ENCODE measurements around the gene SRP72. TPM values are rescaled to one million over a fixed set of nuclear protein-coding genes. Genes with fewer than 3 reads are reported as not detected.

SRP72 gene
- total and polyA plus RNA-seq, 4 donors = 30.7 to 88.1 (median 58.2) TPM

- Histone ChIP-seq H3K36me3 (ENCODE audit: control insufficient read depth in 1 of 2, insufficient read depth in 2 of 2, low read length in 1 of 2) (peaks cover 4 to 6% of the 10 kb centered on the region in 2 donors), H3K4me1 (ENCODE audit: control insufficient read depth in 1 of 2, insufficient read depth in 2 of 2, low read length in 2 of 2) (peaks cover 0 to 4% of the 10 kb centered on the region in 2 donors), H3K27me3 (ENCODE audit: control insufficient read depth in 1 of 2, insufficient read depth in 2 of 2, low read length in 1 of 2) (no peaks in the 10 kb centered on the region), H3K27ac (ENCODE audit: low read depth in 1 of 2, low read length in 2 of 2) (no peak overlapping the region), H3K4me3 (ENCODE audit: low read length in 2 of 2) (no peak overlapping the region), H3K9me3 (ENCODE audit: control insufficient read depth, low read length) (no peaks in the 10 kb centered on the region)
- DNase-seq = no peak
- ATAC-seq (ENCODE audit: low FRiP score) = no peak
- 84% methylated on average over 6 of the region's 6 CpGs for WGBS, 2 donors
- intact Hi-C loops (cut with DNase I) = loop anchor here in 1 of 2 donors (5.0 kb wide), 1 partner anchor 42 kb away; no protein-coding TSS in a partner anchor
Observed at GRCh38 chr4:56469489-56470210, 2.2 kb downstream of the SRP72 start.

- H3K9me3 ChIP-seq (ENCODE audit: control insufficient read depth, low read length) = no peaks in the 10 kb centered on the region
- no peak for DNase-seq
- H3K4me1 ChIP-seq (ENCODE audit: control insufficient read depth in 1 of 2, insufficient read depth in 2 of 2, low read length in 2 of 2) = no peaks in the 10 kb centered on the region
- no peak overlapping the region for H3K4me3 ChIP-seq (ENCODE audit: low read length in 2 of 2)
- no peak overlapping the region for H3K27ac ChIP-seq (ENCODE audit: low read depth in 1 of 2, low read length in 2 of 2)
- ATAC-seq (ENCODE audit: low FRiP score) = no peak
- peaks cover 6 to 8% of the 10 kb centered on the region in 2 donors for H3K36me3 ChIP-seq (ENCODE audit: control insufficient read depth in 1 of 2, insufficient read depth in 2 of 2, low read length in 1 of 2)
- 92 to 93% methylated on average over 2 of the region's 2 CpGs for WGBS, 2 donors
- no peaks in the 10 kb centered on the region for H3K27me3 ChIP-seq (ENCODE audit: control insufficient read depth in 1 of 2, insufficient read depth in 2 of 2, low read length in 1 of 2)
- intact Hi-C loops (cut with DNase I) = no loop called here
Observed at GRCh38 chr4:56475917-56476316, 8.5 kb downstream of the SRP72 start.

GRCh38 chr4:56477192-56477702 is 9.8 kb downstream of the SRP72 start:
- no peaks in the 10 kb centered on the region for H3K9me3 ChIP-seq (ENCODE audit: control insufficient read depth, low read length)
- whole genome bisulfite sequencing, 2 donors = 94% methylated on average over 5 of the region's 5 CpGs
- DNase-seq (no peak), ATAC-seq (ENCODE audit: low FRiP score) (no peak)
- H3K4me3 ChIP-seq (ENCODE audit: low read length in 2 of 2) = no peak overlapping the region
- H3K36me3 ChIP-seq (ENCODE audit: control insufficient read depth in 1 of 2, insufficient read depth in 2 of 2, low read length in 1 of 2) = peaks cover 3 to 8% of the 10 kb centered on the region in 2 donors
- no peak overlapping the region for H3K27ac ChIP-seq (ENCODE audit: low read depth in 1 of 2, low read length in 2 of 2)
- intact Hi-C loops (cut with DNase I) = no loop called here
- no peaks in the 10 kb centered on the region for H3K4me1 ChIP-seq (ENCODE audit: control insufficient read depth in 1 of 2, insufficient read depth in 2 of 2, low read length in 2 of 2)
- no peaks in the 10 kb centered on the region for H3K27me3 ChIP-seq (ENCODE audit: control insufficient read depth in 1 of 2, insufficient read depth in 2 of 2, low read length in 1 of 2)

DNA sequence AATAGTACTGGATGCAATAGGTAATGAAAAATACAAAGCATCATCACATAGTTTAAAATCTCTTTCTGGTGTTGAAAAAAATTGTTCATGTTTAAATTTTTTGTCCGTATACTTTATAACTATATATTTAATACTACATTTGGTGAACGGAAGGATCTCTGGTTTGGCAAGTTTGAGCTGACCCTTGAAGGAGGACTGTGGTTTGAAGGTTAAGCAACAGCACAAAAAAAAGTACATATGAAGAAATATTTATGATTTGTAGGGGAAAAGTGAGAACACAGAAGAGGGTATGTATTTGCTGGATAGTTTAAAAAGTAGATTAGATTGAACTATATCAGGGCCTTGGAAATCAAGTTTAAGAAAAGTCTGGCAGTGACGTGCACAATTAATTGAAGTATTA is 13.3 kb downstream of the SRP72 start:
- WGBS, 2 donors = 87 to 90% methylated on average over 3 of the region's 3 CpGs
- H3K9me3 ChIP-seq (ENCODE audit: control insufficient read depth, low read length) = no peaks in the 10 kb centered on the region
- intact Hi-C loops (cut with DNase I) = no loop called here
- H3K4me1 ChIP-seq (ENCODE audit: control insufficient read depth in 1 of 2, insufficient read depth in 2 of 2, low read length in 2 of 2) = no peaks in the 10 kb centered on the region
- DNase-seq (no peak), ATAC-seq (ENCODE audit: low FRiP score) (no peak)
- no peaks in the 10 kb centered on the region for H3K27me3 ChIP-seq (ENCODE audit: control insufficient read depth in 1 of 2, insufficient read depth in 2 of 2, low read length in 1 of 2)
- H3K4me3 ChIP-seq (ENCODE audit: low read length in 2 of 2) = no peak overlapping the region
- H3K36me3 ChIP-seq (ENCODE audit: control insufficient read depth in 1 of 2, insufficient read depth in 2 of 2, low read length in 1 of 2) = peaks cover 2% of the 10 kb centered on the region in 2 donors
- H3K27ac ChIP-seq (ENCODE audit: low read depth in 1 of 2, low read length in 2 of 2) = no peak overlapping the region

DNA sequence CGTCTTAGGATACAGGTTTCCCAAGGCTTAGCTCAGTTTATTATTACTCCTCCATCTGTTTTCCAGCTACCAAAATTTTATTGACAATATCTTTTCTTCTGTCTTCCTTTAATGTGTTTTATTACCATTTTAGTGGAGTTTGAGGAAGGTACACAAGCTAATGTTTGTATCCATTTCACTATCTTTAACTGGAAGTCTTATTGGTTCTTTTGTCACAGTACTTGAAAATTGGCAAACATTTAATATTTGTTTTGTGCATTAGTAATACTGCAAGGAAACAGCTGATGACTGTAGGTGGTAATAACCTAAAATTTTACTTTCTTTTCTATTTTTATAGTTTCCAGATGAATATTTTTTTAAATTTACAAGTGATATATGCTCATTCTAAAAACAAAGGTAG is 28.8 kb downstream of the SRP72 start:
- Histone ChIP-seq H3K27me3 (ENCODE audit: control insufficient read depth in 1 of 2, insufficient read depth in 2 of 2, low read length in 1 of 2) (no peaks in the 10 kb centered on the region), H3K27ac (ENCODE audit: low read depth in 1 of 2, low read length in 2 of 2) (no peak overlapping the region), H3K4me1 (ENCODE audit: control insufficient read depth in 1 of 2, insufficient read depth in 2 of 2, low read length in 2 of 2) (no peaks in the 10 kb centered on the region), H3K9me3 (ENCODE audit: control insufficient read depth, low read length) (no peaks in the 10 kb centered on the region), H3K36me3 (ENCODE audit: control insufficient read depth in 1 of 2, insufficient read depth in 2 of 2, low read length in 1 of 2) (peaks cover 0 to 2% of the 10 kb centered on the region in 2 donors), H3K4me3 (ENCODE audit: low read length in 2 of 2) (no peak overlapping the region)
- 93 to 95% methylated on average over 1 of the region's 1 CpG for WGBS, 2 donors
- intact Hi-C loops (cut with DNase I) = no loop called here
- DNase-seq (no peak), ATAC-seq (ENCODE audit: low FRiP score) (no peak)

- Histone ChIP-seq H3K4me1 (ENCODE audit: control insufficient read depth in 1 of 2, insufficient read depth in 2 of 2, low read length in 2 of 2) (no peaks in the 10 kb centered on the region), H3K36me3 (ENCODE audit: control insufficient read depth in 1 of 2, insufficient read depth in 2 of 2, low read length in 1 of 2) (no peaks in the 10 kb centered on the region), H3K27me3 (ENCODE audit: control insufficient read depth in 1 of 2, insufficient read depth in 2 of 2, low read length in 1 of 2) (no peaks in the 10 kb centered on the region), H3K9me3 (ENCODE audit: control insufficient read depth, low read length) (no peaks in the 10 kb centered on the region), H3K27ac (ENCODE audit: low read depth in 1 of 2, low read length in 2 of 2) (no peak within 1 kb of the TSS), H3K4me3 (ENCODE audit: low read length in 2 of 2) (peak within 1 kb of the TSS in 1 of 2 donors; percentile 59)
- intact Hi-C loops (cut with DNase I) = no loop called here
- 3 to 4% methylated on average over 56 of the region's 56 CpGs for WGBS, 2 donors
- ATAC-seq (ENCODE audit: low FRiP score) = peak; percentile 84
- DNase-seq = peak; percentile 70 to 85
Observed at GRCh38 chr4:56505269-56506130, 38.1 kb downstream of the SRP72 start, which contains the start of gene ARL9. ARL9 (plus strand) TSS chr4:56505791; CDS start chr4:56505863, 72 bp downstream.

- H3K27me3 ChIP-seq (ENCODE audit: control insufficient read depth in 1 of 2, insufficient read depth in 2 of 2, low read length in 1 of 2) = no peaks in the 10 kb centered on the region
- H3K4me1 ChIP-seq (ENCODE audit: control insufficient read depth in 1 of 2, insufficient read depth in 2 of 2, low read length in 2 of 2) = no peaks in the 10 kb centered on the region
- intact Hi-C loops (cut with DNase I) = no loop called here
- no peak overlapping the region for H3K27ac ChIP-seq (ENCODE audit: low read depth in 1 of 2, low read length in 2 of 2)
- no peak overlapping the region for H3K4me3 ChIP-seq (ENCODE audit: low read length in 2 of 2)
- no peak for DNase-seq
- no peak for ATAC-seq (ENCODE audit: low FRiP score)
- H3K9me3 ChIP-seq (ENCODE audit: control insufficient read depth, low read length) = no peaks in the 10 kb centered on the region
- H3K36me3 ChIP-seq (ENCODE audit: control insufficient read depth in 1 of 2, insufficient read depth in 2 of 2, low read length in 1 of 2) = no peaks in the 10 kb centered on the region
Observed at GRCh38 chr4:56511098-56511497, 43.7 kb downstream of the SRP72 start.

- no peaks in the 10 kb centered on the region for H3K9me3 ChIP-seq (ENCODE audit: control insufficient read depth, low read length)
- 98 to 100% methylated on average over 1 of the region's 1 CpG for WGBS, 2 donors
- ATAC-seq (ENCODE audit: low FRiP score) (no peak), DNase-seq (no peak)
- H3K27me3 ChIP-seq (ENCODE audit: control insufficient read depth in 1 of 2, insufficient read depth in 2 of 2, low read length in 1 of 2) = no peaks in the 10 kb centered on the region
- no peaks in the 10 kb centered on the region for H3K36me3 ChIP-seq (ENCODE audit: control insufficient read depth in 1 of 2, insufficient read depth in 2 of 2, low read length in 1 of 2)
- intact Hi-C loops (cut with DNase I) = no loop called here
- H3K4me3 ChIP-seq (ENCODE audit: low read length in 2 of 2) = no peak overlapping the region
- H3K27ac ChIP-seq (ENCODE audit: low read depth in 1 of 2, low read length in 2 of 2) = no peak overlapping the region
- no peaks in the 10 kb centered on the region for H3K4me1 ChIP-seq (ENCODE audit: control insufficient read depth in 1 of 2, insufficient read depth in 2 of 2, low read length in 2 of 2)
Observed at GRCh38 chr4:56512166-56512565, 44.7 kb downstream of the SRP72 start.

All from aorta (tissue), 5 donors.